ENCODE results near the gene CRB1.
A peak's percentile ranks its signal among the peaks of the same experiment; 100 is the strongest.
"Not testable (repeated sequence)": the region's sequence is repeated elsewhere in the genome, so short reads cannot be mapped to it uniquely, and the experiment has no call there.

The CRB1 gene

GRCh38 chr1:197465528-197466327, 197.7 kb downstream of the CRB1 start:
- no peak for DNase-seq (ENCODE audit: low spot score)

GRCh38 chr1:197466813-197467212, 198.8 kb downstream of the CRB1 start:
- no peak for DNase-seq (ENCODE audit: low spot score)

- no peak for DNase-seq (ENCODE audit: low spot score)
Observed at GRCh38 chr1:197467881-197468280, 199.8 kb downstream of the CRB1 start.

- DNase-seq (ENCODE audit: low spot score), result no peak
Observed at GRCh38 chr1:197468543-197469175, 200.6 kb downstream of the CRB1 start.

GRCh38 chr1:197469620-197470210, 201.7 kb downstream of the CRB1 start:
- DNase-seq (ENCODE audit: low spot score), result no peak

GRCh38 chr1:197470330-197470729, 202.3 kb downstream of the CRB1 start:
- DNase-seq (ENCODE audit: low spot score), result no peak

DNA sequence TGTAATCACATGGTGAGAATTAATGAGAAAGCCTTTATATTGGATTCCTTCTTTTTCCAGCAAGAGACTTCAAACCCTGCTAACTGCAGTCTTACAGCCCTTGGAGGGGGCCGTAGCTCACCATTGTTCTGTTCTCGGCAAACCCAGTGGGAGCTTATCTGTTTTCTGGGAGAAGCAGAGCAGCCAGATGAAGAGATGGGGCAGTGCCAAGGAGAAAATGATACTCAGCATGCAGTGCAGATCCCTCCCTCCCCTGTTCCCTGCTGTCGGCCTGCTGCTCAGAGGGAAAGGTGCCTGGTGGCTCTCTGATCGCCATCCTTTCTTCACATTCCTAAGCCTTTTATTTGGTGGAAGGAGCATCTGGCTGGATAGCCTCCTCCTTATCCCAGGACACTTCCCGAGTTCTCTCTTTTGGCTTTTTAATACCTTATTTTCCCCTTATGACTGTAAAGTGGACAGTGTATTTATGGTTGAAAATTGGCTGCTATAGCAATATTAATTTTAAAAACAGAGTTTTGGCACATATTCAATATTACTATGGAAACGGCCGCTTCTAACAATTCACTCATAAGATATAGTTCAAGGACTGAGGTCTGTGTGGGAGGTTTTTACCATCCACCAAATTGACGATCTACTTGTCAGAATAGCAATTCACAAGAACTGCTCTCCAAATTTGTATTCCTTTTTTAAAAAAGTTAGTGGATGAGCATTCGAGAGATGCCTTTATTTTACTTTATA, 203.4 kb downstream of the CRB1 start:
- DNase-seq (ENCODE audit: low spot score), result no peak

DNA sequence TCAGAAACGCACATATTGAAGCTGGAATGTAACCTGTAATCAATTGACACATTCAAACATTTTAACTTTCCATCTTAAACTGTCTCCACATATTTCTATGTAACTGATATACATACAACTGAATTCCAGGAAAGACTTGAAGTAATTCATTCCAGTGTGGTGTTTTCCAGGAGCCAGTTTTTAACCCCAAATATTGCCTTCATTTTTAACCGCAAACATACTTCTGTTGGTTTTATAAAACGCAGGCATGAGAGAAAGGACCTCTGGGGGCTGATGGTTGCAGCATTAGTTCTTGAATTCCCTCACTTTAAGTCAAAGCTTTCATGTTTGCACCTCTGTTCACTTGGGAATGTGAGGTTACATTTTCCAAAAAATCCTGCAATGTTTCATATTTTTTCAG, 204.1 kb downstream of the CRB1 start:
- DNase-seq (ENCODE audit: low spot score), result no peak

DNA sequence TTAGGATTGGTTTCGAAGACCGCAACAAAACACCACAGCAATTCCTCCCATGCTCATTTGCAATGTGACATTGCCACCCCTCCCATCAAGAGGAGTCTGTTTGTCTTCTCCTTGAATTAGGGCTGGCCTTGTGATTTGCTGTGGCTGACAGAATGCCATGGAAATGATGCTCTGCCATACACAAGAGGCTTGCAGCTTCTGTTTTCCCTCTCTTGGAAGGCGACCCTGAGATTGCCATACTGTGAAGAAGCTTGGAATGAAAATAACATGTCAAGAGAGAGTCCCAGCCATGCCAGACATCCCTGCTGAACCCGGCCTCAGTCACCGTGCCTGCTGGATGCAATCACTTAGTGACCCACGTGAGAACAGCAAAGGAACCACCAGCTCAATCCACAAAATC, 212.4 kb downstream of the CRB1 start:
- no peak for DNase-seq (ENCODE audit: low spot score)

DNA sequence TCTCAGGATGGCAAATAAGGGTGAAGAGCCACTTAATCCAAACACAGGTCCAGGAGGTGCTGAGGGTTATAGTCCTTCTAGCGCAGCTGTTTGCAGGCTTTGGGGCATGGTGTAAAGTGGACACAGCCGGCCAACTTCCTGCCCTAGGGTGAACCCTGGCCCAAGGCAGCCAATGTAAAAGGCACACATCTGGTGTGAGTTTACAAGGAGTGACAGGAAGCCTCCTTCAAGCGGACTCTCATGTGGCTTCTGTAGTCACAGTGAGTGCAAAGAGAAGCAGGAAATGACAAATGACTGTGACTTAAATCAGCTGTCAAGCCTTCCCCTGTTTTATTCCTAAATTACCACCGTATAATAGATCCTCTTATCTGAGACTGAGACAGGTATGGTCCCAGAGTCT, 213.0 kb downstream of the CRB1 start:
- no peak for DNase-seq (ENCODE audit: low spot score)

GRCh38 chr1:197485790-197486189, 217.7 kb downstream of the CRB1 start:
- DNase-seq (ENCODE audit: low spot score), result no peak

DNA sequence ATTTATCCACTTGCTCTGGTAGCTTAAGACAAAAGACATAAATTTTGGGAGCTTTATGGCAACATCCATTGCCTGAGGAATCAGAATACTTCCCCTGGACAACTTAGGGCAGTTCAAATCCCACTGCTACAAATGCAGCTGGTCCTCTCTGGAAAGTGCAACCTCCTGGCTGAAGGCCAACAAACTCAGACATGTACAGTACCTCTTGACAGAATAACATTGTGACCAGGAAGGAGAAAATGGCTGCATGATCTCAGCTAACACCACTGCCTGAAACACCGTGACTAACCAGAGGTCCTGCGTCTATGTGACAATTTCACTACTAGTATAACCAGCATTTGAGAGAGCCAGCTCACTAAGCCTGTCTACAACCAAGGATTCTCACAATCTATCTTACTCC, 218.9 kb downstream of the CRB1 start:
- DNase-seq (ENCODE audit: low spot score), result no peak

- not testable (repeated sequence) for DNase-seq (ENCODE audit: low spot score)
Observed at GRCh38 chr1:197491505-197491904, 223.5 kb downstream of the CRB1 start.

DNA sequence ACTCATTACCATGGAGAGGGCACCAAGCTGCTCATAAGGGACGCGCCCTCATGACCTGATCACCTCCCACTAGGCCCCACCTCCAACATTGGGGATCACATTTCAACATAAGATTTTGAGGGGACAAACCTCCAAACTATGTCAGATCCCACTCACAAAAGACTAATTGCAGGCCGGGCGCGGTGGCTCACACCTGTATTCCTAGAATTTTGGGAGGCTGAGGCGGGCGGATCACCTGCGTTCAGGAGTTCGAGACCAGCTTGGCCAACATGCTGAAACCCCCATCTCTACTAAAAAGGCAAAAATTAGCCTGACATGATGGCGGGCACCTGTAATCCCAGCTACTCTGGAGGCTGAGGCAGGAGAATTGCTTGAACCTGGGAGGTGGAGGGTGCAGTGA, 228.7 kb downstream of the CRB1 start:
- no peak for DNase-seq (ENCODE audit: low spot score)

DNA sequence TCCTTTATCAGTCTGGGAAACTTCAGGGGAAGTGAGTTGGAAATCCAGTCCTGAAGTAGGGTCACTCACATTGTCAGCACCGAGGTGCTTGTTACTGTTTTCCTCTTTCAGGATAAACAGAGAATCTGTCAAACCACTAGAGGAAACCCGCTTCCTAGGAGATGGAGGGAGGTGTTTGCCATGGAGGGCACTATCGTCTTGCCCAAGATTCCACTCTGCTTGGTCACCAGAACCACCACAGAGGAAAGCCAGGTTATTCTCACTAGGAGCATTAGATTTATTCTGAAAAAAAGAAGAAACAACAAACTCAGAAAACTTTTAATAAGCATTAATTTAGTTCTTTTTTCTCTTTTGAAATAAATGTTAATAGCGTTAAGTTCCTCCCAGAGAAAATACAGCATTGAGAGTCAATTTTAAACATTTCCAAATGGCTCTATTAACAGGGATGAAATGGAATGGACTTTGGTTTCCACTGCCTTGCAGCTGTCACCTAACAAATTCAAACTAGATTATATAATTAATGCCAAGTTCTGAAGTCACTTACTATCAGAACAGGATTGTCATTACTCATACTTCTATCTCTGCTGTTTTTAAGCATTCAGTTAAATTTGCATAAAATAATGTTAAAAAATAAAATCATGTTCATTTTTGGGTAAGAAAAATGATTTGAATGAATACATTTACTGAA, 242.8 kb downstream of the CRB1 start:
- DNase-seq (ENCODE audit: low spot score), result no peak

DNA sequence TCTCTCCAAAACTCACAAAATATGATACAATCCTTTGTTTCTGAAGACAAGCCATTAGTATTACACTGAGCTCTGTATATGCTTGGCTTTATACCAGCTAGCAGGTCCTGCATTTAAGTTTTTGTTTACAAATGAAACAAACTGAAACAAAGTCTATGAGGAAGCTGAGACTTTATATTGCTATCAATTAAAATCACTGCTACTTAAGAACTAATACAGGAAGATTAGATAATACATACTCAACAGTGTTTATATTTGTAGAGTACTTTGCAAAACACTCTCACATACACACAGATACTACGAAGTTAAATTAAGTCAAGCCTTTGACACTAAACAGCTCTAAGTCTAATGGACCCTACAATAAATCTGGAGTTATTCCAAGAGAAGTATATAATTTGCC, 247.4 kb downstream of the CRB1 start:
- DNase-seq (ENCODE audit: low spot score), result no peak

DNA sequence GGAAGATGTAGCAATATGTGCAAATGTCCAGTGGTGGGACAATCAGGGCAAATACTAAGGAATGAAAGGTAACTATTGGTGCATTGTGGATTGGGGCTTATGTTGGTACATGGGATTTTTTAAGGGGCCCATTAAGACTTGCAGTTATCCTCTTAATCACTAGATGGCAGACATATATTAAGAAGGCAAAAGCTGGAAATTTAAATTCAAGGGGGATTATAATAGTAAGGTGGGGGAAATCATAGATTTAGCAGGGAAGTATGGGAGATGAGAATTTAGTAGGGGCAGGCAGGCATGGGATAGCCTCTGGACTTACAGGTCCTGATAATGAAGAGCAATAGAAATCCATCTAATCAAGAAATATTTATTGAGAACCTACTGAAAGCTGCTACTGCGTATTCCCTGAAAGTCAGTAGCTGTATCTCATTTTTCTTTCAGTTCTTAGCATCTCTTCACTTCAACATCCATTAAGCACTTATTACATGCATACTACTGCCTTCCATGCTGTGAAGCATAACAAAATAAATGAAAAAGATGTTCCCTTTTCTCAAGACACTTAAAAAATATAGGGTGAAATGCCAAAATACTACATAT, 251.8 kb downstream of the CRB1 start:
- DNase-seq (ENCODE audit: low spot score), result no peak

- DNase-seq (ENCODE audit: low spot score), result peak; percentile 26
Observed at GRCh38 chr1:197521118-197521739, 253.2 kb downstream of the CRB1 start.

DNA sequence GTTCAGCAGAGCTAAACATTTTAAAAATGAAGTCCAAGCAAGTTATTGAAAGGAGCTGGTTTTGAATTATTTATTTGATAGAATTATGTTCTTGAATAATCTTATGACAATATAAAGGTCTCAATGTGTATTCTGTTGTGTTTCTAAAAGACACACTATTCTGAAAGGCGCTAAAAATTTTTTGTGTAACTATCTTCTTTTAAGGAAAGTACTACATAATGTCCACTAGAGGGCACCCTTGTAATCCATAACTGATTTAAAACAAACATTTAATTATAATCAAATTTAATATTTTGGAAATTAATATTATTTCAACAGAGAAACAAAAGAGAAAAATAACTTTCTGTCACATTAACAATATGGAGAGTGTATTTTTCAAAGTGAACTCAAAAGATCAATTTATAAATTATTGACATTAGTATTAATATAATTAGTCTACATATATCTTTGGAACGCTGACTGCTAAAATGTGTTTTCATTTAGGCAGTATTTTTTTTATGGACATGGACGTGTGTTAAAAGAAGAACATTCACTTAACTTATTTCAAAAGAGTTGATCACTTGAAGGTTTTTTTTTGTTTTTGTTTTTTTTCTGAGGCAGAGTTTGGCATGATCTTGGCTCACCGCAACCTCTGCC, 258.8 kb downstream of the CRB1 start:
- DNase-seq (ENCODE audit: low spot score), result peak; percentile 67
